ENCODE data around the gene PLCB2. TPM values are rescaled to one million over a fixed set of nuclear protein-coding genes. Genes with fewer than 3 reads are reported as not detected.

The PLCB2 gene
- total and polyA plus RNA-seq, 8 donors = 13.5 to 86.4 (median 14.9) TPM

GRCh38 chr15:40286061-40286532, 21.6 kb downstream of the PLCB2 start:
- Histone ChIP-seq H3K27me3 (peaks cover 31 to 52% of the 10 kb centered on the region in 2 donors), H3K36me3 (peaks cover 0 to 45% of the 10 kb centered on the region in 2 donors), H3K9me3 (no peaks in the 10 kb centered on the region), H3K27ac (peak overlapping the region in 1 of 2 donors; percentile 20), H3K4me1 (peaks cover 15 to 50% of the 10 kb centered on the region in 2 donors), H3K4me3 (no peak overlapping the region)
- DNase-seq = peak in 1 of 4 donors; percentile 52
- TF ChIP-seq, protein P1, sequence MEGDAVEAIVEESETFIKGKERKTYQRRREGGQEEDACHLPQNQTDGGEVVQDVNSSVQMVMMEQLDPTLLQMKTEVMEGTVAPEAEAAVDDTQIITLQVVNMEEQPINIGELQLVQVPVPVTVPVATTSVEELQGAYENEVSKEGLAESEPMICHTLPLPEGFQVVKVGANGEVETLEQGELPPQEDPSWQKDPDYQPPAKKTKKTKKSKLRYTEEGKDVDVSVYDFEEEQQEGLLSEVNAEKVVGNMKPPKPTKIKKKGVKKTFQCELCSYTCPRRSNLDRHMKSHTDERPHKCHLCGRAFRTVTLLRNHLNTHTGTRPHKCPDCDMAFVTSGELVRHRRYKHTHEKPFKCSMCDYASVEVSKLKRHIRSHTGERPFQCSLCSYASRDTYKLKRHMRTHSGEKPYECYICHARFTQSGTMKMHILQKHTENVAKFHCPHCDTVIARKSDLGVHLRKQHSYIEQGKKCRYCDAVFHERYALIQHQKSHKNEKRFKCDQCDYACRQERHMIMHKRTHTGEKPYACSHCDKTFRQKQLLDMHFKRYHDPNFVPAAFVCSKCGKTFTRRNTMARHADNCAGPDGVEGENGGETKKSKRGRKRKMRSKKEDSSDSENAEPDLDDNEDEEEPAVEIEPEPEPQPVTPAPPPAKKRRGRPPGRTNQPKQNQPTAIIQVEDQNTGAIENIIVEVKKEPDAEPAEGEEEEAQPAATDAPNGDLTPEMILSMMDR (IDR thresholded peaks at IDR 0.05) = no peak
- no peak for ATAC-seq
- intact Hi-C loops (cut with DNase I) = loop anchor here in 1 of 2 donors (10.0 kb wide), 1 partner anchor 139 kb away; no protein-coding TSS in a partner anchor

DNA sequence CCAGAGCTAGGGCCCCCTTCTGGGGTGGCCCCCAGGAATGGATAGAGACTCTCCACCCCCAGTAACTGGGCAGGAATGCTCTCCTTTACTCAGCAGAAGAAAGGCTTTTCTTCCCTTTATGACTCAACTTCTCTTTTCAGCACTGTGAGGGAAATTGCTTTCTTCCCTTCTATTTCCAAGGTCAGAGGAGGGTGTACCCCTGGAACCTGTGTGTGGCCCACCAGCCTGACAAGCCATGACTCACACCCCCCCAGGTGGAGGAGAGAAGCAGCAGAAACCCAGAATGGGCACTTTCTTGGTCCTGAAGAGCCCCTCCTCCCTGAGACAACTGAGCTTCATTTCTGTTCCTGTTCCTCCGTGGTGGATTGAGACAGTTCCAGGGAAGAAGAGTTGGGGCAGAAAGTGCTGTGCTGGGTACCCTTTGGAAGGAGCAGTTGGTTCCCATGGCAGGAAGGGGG, 22.2 kb downstream of the PLCB2 start:
- no peak for ATAC-seq
- no peak overlapping the region for H3K4me3 ChIP-seq
- H3K4me1 ChIP-seq = peaks cover 15 to 45% of the 10 kb centered on the region in 2 donors
- TF ChIP-seq, protein P1 (IDR thresholded peaks at IDR 0.05) = no peak
- intact Hi-C loops (cut with DNase I) = loop anchor here in 1 of 2 donors (10.0 kb wide), 1 partner anchor 139 kb away; no protein-coding TSS in a partner anchor
- H3K36me3 ChIP-seq = peaks cover 0 to 40% of the 10 kb centered on the region in 2 donors
- DNase-seq = peak in 1 of 4 donors; percentile 13
- H3K27me3 ChIP-seq = peaks cover 36 to 54% of the 10 kb centered on the region in 2 donors
- peak overlapping the region in 1 of 2 donors; percentile 20 for H3K27ac ChIP-seq
- H3K9me3 ChIP-seq = no peaks in the 10 kb centered on the region

- peaks cover 40 to 59% of the 10 kb centered on the region in 2 donors for H3K27me3 ChIP-seq
- no peaks in the 10 kb centered on the region for H3K9me3 ChIP-seq
- peak overlapping the region in 1 of 2 donors; percentile 20 for H3K27ac ChIP-seq
- H3K4me3 ChIP-seq = no peak overlapping the region
- TF ChIP-seq, protein P1 (IDR thresholded peaks at IDR 0.05) = no peak
- peaks cover 0 to 35% of the 10 kb centered on the region in 2 donors for H3K36me3 ChIP-seq
- DNase-seq (peak in 3 of 4 donors; percentile 6 to 84 (median 74)), ATAC-seq (no peak)
- H3K4me1 ChIP-seq = peaks cover 15 to 44% of the 10 kb centered on the region in 2 donors
- intact Hi-C loops (cut with DNase I) = loop anchor here in 1 of 2 donors (10.0 kb wide), 1 partner anchor 140 kb away; no protein-coding TSS in a partner anchor
Measured at GRCh38 chr15:40285151-40285550, 22.6 kb downstream of the PLCB2 start.

DNA sequence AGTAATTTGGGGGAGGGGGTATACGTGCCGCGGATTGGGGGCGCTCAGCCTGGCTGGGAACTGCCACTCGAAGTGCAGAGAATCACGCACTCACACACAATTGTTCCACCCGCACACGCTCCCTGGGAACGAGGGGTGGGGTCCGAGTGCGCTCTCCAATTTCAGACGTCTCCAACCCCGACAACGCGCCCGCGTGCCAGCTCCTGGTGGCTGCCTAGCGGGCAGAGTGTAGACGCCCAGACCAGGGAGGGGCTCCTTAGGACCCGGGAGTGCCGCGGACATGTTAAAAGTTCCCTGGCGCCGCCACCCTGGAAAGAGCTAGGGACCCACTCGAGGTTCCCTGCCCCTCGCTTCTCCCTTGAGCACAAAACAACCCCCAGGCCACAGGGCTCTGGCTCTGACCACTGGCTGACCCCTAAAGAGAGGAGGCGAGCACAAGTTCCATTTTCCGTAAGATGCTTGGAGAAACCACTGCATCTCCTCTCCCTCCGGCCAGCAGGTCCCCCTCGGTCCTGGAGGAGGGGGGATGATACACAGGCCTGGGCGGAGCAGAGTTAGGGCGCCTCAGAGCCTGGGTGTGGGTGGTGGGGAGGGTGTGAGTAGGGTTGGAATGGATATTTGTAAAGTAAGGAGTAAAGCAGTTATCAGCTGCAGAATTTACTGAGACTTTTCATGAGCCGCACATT, 24.0 kb downstream of the PLCB2 start:
- TF ChIP-seq, protein P1 (IDR thresholded peaks at IDR 0.05) = no peak
- Histone ChIP-seq H3K27me3 (peaks cover 51 to 72% of the 10 kb centered on the region in 2 donors), H3K4me1 (peaks cover 21 to 58% of the 10 kb centered on the region in 2 donors), H3K36me3 (peaks cover 0 to 23% of the 10 kb centered on the region in 2 donors), H3K4me3 (no peak overlapping the region), H3K9me3 (no peaks in the 10 kb centered on the region), H3K27ac (no peak overlapping the region)
- DNase-seq = peak in 1 of 4 donors; percentile 68
- ATAC-seq = no peak
- intact Hi-C loops (cut with DNase I) = loop anchor here in 1 of 2 donors (10.0 kb wide), 1 partner anchor 141 kb away; no protein-coding TSS in a partner anchor

Measured in left lung (tissue), 10 donors.